ENCODE results near the gene CCDC154.
"Not testable (repeated sequence)": the region's sequence is repeated elsewhere in the genome, so short reads cannot be mapped to it uniquely, and the experiment has no call there.

CCDC154 gene

DNA sequence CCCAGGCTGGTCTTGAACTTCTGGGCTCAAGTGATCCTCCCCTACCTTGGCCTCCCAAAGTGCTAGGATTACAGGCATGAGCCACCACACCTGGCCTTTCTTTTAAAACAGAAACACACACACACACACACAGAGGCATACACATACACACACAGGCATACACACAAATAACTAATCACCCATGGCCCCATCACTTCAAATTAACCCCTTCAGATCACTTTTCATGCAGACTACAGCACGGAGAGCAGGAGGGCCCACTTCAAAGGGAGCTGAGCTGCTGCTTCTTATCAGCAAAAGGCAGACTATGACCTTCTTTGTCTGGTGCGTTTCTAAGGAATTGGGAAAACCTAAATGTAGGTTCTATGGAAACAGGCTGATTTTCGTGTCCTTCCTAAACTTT, 28.6 kb upstream of the CCDC154 start:
- no peak for DNase-seq (ENCODE audit: low read depth in 2 of 2)

DNA sequence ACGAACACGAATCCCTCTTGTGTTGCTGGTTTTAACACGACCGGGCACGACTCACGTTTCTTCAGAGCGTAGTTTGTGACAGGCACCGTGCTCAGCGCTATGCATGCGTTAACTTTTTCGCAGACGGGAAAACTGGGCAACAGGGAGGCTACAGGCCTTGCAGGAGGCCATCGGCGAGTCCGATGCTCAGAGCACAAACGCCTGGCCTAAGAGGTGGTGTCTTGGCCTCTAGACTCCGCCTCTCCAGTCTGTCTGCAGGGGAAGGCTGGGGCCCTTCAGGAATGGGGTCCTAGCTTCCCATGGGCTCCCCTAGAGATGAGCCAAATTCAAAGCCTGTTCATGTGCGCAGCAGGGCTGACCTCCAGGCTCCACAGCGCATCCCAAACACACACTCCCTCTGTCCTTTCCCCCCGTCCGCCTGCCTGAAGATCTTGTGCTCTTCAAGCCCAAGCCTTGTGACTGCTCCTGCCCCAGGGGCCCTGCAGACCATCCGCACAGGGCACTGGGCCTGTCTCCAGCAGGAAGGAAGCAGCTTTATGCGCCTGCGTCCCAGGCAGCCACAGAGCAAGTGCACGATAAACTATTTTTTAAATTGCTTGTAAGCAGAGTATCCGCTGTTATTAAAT, 27.3 kb upstream of the CCDC154 start:
- no peak for DNase-seq (ENCODE audit: low read depth in 2 of 2)

DNA sequence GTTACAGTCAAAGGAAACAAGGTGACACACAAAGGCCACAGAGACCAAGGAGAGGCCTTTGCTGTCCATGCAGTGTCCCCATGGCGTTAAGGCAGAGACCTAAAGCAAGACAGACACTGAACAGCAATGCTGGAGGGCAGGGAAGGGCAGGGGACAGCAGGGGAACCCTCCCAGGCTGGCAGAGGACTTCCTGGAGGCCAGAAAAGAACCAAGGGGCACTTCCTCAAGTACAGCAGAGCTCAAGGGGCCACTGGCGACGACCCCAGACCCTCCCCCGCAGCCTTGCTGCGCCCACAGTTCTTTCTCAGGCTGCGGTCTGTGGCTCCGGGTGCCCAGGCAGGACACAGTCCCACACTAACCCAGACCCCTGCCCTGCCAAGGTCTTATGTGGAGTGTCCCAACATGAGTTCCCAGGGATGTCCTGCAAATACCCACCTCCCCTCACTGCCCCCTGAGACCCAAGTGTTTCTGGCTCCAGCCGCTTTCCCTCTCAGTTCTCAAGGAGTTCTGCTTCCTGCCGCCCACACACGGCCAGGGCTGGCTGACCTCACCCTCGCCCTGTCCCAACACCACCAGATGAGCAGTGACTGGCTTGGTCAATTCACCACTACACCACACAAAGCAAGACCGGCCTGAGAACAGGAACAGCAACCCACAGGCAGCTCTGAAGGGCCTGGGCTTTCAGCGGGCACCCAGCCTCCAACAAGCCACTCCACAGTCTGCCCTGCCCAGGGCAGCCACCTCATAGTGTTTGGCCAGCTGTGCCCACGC, 26.3 kb upstream of the CCDC154 start:
- DNase-seq (ENCODE audit: low read depth in 2 of 2): no peak

DNA sequence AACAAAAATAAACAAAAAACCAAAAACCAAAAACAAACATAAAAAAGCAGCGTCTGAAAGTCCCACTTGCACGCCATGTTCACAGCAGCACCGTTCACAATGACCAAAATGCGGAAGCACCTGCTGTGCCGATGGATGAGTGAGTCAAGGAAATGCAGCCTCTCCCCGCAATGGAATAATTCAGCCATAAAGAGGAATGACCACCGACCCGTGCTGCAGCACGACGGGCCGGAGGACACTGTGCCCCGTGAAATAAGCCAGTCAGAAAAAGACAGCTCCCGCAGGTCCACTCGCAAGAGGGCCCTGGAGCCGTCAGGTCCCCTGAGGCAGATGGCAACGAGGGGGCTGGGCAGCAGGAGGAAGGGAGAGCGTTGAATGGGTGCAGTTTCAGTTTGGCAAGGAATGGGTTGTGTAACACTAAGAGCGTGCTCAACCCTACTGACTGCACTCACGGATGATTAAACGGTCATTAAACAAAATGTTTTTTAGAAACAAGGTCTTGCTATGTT, 25.4 kb upstream of the CCDC154 start:
- DNase-seq (ENCODE audit: low read depth in 2 of 2): no peak

DNA sequence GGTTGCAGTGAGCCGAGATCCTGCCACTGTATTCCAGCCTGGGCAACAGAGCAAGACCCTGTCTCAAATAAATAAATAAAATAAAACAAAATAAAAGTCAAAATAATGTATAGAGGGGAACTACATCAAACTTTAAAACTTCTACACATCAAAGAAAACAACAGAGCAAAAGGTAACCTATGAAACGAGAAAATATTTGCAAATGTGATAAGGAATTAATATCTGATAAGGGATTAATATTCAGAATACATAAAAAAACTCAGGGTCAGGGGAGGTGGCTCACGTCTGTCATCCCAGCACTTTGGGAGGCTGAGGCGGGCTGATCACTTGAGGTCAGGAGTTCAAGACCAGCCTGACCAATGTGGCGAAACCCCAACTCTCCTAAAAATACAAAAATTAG, 24.8 kb upstream of the CCDC154 start:
- not testable (repeated sequence) for DNase-seq (ENCODE audit: low read depth in 2 of 2)

DNA sequence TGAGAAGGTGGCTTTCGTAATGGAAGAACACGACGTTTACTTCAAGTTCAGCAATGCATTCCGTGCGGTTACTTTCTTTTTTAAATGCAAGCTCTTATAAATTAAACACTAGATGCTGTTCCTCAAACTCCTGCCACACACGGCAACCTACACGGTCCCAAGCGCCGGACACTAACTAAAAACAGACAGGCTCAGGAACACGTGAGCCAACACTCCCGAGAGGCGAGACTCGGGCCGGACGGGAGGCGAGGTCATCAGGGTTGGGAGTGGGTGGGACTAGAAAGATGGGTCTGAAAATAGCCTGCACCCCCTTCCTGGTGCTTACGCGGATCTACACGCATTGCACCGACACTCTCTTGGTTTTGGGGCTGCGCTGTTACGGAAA, 24.1 kb upstream of the CCDC154 start:
- DNase-seq (ENCODE audit: low read depth in 2 of 2): no peak

DNA sequence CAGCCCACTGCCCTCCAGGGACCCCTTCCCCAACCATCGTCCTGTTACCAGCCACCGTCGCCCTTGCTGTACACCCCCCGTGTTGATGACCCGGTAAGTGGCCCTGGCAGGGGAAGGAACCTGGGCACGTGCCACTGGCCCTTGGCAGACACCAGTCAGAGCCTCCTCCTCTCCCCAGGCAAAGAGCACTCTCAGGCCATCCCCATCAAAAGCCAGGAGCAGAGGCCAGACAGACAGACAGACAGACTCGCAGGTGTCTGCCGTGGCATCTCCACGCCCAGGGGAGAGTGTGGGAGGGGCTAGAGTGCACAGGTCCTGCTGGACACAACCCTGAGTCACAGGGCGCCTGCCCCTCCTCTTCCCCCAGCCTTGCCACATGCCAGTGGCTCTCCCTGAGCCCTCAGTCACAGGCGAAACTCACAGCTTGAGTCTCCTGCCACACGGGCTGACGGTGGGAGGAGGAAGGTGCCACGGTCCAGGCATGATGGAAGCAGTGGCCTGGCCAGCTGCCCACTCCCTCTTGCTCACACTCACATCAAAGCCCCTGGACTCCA, 22.7 kb upstream of the CCDC154 start:
- no peak for DNase-seq (ENCODE audit: low read depth in 2 of 2)

DNA sequence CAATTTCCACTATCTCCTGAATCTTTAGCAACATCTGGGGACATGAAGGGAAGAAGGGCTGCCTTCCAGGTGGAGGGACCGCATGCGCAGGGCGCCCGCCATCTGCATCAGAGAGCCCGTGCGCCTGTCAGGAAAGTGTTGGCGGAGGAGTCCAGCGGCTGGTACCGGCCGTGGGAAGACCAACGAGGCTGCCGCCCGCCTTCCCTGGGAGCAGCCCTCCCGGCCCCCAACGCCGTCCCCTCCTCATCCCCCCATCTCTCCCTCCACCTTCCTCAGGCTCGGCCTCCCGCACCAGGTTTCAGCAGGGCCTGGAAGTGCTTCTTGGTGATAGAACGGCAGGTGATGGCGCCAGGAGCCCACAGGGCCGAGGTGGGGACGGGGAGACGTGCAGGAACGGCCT, 21.7 kb upstream of the CCDC154 start:
- DNase-seq (ENCODE audit: low read depth in 2 of 2): no peak

DNA sequence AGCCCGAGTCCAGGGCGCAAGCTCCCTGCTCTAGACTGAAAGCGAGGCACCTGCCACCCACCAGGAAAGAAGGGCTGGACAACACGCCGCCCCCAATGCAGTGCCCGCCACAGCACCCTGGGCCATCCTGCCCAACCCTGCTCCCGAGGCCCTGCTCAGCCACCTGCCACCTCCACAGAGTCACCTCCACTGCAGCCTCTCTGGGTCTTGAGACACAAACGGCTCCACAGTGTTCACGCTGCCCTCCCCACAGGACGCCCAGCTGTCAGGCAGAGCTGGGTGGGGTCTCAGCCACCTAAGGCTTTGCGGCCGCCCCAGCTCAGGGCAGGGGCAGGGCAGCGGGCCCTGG, 21.2 kb upstream of the CCDC154 start:
- DNase-seq (ENCODE audit: low read depth in 2 of 2): no peak

DNA sequence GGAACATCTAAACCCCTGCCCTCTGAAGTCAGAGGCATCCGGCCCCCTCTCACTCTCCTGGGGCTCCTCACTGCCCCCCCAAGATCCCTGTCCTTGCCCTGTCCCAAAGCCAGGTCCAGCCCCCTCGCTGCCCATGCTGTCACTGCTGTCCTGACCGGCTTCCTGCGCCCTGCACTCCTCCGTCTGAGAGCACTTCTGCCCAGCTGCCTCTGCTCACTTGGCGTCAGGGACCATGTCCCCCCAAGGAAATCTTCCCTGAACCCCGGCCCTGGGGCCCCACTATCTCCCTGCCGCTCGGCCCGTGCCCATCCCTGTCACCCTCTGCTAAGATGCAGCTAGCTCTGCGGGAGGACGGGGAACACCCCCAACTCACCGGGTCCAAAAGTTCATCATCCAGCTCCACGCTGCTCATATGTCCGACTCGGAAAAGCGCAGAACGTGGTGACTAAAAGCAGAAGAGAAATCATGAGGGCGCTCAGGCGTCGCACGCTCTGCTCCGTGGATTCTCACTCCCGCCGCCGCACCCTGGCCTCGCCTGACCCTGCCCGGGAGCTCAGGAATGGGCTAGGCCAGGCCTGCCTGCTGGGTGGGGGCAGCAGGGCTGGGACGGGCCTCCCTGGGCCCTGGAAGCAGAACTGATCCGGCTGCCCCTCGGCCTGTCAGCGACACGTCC, 20.7 kb upstream of the CCDC154 start:
- DNase-seq (ENCODE audit: low read depth in 2 of 2): no peak

DNA sequence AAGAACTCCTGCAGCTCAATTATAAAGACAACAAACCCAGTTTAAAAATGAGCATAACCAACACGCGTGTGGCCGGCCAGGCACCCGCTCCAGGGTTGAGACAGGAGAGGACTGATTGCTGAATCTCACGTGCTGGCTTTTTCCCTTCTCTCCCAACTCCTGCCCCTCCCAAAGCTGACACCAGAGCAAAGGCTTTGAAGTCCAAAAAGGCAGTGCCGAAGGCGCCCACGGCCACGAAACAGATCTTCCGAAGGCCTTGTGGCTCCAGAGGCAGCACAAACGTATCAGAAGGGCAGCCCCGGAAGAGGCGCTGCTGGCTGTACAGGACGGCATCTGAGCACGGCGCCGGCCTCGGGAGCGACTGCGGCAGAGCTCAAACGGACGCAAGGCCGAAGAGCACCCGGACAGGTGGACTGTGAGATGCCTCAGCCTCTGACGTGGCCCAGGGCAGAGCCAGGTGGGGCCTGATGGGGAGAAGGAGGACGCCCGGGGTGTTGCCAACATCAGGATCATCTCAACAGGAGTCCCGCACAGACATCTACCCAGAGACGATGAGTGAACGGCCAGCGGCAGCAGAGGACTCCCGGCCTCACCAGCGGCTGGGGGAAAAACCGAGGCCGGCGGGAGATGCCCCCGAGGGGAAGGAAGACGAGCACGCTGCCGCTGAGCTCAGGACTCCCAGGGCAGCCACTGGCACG, 20.0 kb upstream of the CCDC154 start:
- DNase-seq (ENCODE audit: low read depth in 2 of 2): no peak

DNA sequence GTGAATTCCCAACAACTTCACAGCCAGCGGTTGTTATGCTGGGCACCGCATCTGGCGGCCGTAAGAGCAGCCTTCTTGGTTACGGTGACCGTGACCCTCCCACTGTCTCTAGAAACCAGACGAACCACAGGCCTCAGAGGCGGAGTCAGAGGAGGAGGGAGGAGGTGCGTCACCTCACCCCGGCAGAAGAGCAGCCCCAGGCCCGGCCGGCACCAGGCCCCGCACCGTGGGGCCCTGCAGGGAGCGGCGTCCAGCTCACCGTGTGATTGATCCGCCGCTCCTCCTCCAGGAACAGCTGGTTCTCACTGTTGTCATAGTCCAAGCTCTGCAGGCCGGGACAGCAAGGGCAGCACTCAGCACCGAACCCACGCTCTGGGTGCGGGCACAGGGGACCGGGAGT, 16.8 kb upstream of the CCDC154 start:
- no peak for DNase-seq (ENCODE audit: low read depth in 2 of 2)

DNA sequence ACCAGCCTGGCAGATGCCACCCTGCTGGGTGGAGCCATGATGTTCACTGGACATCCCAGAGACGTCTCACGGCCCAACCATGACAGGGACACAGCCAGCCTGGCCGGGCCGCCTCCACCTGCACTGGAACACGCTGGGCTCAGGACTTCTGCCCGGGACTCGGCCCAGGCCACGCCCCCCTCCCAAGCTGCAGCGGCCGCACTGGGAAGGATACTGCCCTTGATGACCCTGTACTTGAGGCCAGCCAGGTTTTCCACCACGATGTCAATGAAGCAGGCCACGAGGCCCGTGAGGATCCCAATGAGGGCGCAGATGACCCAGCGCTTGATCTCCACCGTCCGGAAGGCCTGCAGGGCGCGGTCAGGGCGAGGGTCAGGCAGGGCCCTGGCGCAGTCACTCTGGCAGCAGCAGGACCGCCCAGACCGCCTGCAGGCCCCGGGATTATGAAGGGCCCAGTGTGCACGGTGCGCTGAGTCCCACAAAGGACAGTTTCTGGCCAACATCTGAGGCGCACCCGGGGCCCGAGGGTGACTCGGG, 16.3 kb upstream of the CCDC154 start:
- no peak for DNase-seq (ENCODE audit: low read depth in 2 of 2)

DNA sequence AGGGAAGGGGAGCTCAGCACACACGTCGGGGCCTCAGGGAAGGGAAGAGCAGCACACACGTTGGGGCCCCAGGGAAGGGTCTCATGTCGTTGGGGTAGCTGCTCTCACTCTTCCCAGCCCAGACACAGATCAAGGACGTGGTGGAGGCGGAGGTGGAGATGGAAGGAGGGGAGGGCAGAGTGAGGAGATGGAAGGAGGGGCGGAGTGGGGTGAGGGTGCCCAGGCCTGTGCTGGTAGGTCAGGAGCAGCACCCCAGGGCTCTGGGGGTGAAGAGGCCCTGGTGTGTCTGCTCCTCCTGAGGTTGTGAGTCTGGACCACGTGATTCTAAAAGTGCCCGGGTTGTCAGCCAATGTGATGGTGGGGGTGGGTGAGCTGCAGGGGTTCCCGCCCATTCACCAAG, 15.6 kb upstream of the CCDC154 start:
- DNase-seq (ENCODE audit: low read depth in 2 of 2): no peak

DNA sequence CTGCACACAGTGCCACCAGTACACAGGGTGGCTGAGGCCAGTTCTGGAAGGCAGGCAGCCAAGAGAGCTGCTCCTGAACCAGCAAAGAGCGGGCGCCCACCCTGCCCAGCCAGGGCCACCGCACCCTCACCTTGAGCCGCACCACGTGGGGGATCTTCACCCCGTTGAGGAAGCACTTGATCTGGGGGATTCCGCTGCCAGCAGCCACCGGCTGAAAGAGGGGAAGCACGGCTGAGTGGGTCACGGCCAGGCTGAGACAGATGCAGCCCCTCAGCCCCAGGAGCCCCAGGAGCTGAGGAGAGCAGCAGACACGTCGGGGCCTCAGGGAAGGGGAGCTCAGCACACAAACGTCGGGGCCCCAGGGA, 14.6 kb upstream of the CCDC154 start:
- DNase-seq (ENCODE audit: low read depth in 2 of 2): no peak

DNA sequence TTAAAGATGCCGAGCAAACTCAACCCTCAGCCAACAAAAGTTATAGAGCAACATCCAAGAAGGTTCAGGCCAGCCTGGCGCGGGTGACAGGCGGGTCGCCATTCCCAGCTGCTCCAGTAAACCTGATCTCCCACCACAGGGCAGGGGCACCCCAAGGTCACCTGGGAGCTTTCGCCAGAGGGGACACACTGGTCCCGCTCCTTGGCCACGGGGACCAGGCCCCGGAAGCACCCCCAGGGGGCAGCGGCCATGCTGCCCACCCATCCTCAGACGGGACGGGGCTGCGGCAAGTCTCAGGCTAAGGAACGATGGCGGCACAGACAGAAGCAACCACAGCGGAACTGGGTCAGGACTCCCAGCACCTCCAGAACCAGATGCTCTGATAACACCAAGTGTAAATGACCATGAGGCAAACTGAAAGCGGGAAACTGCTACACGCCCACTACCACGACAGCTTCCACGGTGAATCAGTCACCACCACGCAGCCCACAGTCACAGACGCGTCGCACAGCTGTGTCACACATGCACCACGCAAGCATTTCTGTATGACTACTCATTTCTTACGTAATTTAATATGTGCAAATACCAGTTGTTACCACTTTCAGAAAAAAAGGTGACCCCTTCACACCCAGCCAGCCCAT, 14.1 kb upstream of the CCDC154 start:
- peak; percentile 25 to 26 for DNase-seq (ENCODE audit: low read depth in 2 of 2)

DNA sequence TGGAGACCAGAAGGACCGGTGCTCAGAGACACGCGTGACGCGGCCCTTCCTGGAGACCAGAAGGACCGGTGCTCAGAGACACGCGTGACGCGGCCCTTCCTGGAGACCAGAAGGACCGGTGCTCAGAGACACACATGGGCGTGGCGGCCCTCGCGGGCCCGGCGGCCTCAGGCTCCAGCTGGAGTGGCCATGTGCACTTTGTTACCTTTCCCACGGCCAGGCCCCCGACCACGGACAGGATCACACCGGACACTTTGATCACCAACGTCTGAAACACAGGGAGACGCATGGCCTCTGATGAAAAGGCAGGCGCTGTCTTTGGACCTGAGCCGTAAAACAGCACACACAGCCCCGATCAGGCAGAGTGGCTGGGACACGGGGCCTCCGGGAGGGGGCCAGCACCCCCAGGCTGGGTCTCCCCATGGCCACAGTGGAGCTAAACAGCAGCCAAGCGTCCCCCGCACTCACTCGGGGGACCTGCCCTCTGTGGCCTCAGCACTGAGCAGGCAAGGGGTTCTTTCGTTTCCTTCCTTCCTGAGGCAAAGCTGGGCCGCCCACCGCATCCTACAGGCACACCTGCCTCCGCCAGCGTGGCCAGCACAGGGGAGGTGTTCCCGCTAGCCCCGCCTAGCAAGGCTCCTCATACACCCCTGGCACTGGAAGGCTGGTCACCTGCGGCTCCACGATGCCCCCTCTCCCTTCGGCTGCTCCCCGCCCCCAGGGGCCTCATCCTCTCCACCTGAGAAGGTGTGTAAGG, 13.3 kb upstream of the CCDC154 start:
- no peak for DNase-seq (ENCODE audit: low read depth in 2 of 2)

DNA sequence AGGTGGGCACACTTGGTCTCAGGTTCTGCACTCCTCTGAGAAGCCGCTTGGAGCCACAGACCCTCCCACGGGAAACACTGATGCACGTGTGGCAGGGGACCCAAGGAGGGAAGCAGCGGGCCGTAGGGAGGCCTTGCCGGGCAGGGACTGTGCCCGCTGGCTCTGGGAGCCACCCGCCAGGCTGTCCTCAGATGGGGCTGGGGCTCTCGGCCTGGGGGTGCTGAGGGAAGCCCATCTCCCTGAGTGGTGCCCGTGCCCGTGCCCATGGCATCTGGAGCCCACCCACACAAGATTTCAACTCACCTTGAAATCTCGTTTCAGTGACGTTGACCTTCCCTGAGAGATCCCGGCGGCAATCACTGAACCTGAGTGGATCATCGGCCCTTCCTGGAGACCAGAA, 12.6 kb upstream of the CCDC154 start:
- DNase-seq (ENCODE audit: low read depth in 2 of 2): no peak

DNA sequence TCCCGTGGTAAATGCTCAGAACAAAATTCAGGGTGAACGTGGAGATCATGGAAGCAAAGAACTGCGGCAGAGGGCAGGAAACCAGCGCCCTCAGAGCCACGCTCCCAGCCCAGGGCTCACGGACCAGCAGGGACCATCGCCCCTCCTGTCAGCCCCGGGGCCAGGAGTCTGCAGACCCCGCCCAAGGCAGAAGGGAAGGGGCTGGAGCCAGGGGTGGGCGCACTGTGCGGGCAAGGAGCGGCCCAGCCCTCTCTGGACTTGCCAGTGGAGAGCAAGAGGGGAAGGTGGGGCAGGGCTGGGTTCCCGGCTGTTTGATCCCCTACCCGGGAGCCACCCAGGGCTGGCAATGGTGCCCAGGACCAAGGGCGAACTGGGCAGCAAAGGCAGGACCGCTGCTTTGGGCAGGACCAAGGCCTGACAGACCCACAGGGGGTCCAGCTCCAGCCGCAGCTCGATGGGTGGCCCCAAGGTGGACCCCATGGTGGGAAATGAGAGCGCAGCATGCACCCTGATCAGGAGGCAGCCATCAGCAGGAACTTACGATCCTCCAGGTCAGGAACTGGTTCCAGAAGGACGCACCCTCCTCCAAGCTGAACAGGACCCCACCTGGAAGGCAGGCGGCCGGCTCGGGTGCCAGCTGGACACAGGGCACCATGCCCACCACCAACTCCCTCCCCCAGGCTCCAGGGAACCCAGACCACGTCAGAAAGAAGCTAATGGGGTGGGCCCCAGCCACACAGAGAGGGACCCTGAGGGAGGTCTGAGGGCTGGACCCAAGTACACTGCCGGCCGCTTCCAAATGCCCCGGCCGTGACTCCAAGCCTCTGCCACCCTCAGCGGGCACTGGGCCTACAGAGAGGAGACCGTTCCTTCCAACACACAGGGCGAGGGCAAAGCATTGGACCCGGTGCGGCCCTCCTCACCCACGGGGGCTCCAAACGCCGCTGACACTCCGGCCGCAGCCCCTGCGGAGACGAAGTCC, 11.1 kb upstream of the CCDC154 start:
- no peak for DNase-seq (ENCODE audit: low read depth in 2 of 2)

DNA sequence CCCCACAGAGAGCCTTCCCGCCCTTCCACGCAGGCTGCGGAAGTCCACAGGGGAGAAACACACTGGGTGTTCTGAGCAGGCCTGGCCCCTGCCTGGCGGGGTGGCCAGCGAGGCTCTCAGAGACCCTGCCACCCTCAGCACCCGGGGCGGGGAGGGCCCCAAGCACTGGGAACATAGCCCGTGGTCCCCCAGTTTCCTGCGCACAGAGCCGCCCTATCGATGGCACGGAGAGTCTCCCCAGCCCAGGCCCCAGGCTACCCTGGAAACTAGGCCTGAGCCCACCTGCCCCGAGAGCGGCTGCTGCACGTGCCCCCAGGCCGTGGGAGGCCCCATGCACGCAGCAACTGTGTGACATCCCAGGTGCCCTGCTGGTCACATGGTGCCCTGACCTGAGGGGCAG, 10.2 kb upstream of the CCDC154 start:
- DNase-seq (ENCODE audit: low read depth in 2 of 2): no peak

Measured in stimulated activated CD4-positive, alpha-beta T cell treated with anti-CD3 and anti-CD28 coated beads, Interleukin-15, amount 100 ng/mL, for 48 hours (primary cell).